Common myeloid progenitor, CD34-positive (primary cell): ENCODE data around the gene LRFN2.
A peak's percentile ranks its signal among the peaks of the same experiment; 100 is the strongest.

Experiments
- CTCF ChIA-PET: fragments of 350-600 bp; sonication (Branson Sonifier 250); formaldehyde crosslinking; loops from one replicate; lab custom pipeline; 2021; ENCODE audit warnings: antibody characterized with exemption; lab: Charles Lee
- POLR2A ChIA-PET: fragments of 350-600 bp; sonication (Branson Sonifier 250); formaldehyde crosslinking; loops from one replicate; lab custom pipeline; 2021; ENCODE audit warnings: antibody characterized with exemption; lab: Charles Lee
- DNase-seq, 3 donors: peaks; one replicate each; pipeline versions ENCODE4 v3.0.0 to v3.0.0-alpha.2; 2013
- H3K27ac ChIP-seq, 2 experiments: 1 replicate in 1 of 2; 2 replicates in 1 of 2; pipeline ENCODE4 v1.7.0; 2013; ENCODE audit warnings: inconsistent platforms in 2 of 2, low read length in 2 of 2, mild to moderate bottlenecking in 2 of 2, low read depth in 1 of 2, moderate library complexity in 1 of 2; ENCODE audit not compliant: severe bottlenecking in 2 of 2, insufficient read depth in 1 of 2, poor library complexity in 1 of 2
- H3K27me3 ChIP-seq, 5 experiments: replicated peaks in 2 of 5; 1 replicate in 3 of 5; 2 replicates in 2 of 5; pipeline versions ENCODE4 v1.6.1 to v1.7.0; 2013; ENCODE audit warnings: low read length in 4 of 5, mild to moderate bottlenecking in 2 of 5, moderate library complexity in 2 of 5, inconsistent platforms in 1 of 5; ENCODE audit not compliant: insufficient read depth in 5 of 5, control insufficient read depth in 4 of 5
- H3K36me3 ChIP-seq, 4 experiments: 1 replicate in 2 of 4; 2 replicates in 2 of 4; pipeline versions ENCODE4 v1.6.1 to v1.7.0; 2013; ENCODE audit warnings: low read length in 3 of 4, control low read depth in 1 of 4, mild to moderate bottlenecking in 1 of 4; ENCODE audit not compliant: control insufficient read depth in 4 of 4, insufficient read depth in 4 of 4
- H3K4me1 ChIP-seq, 4 experiments: 1 replicate in 3 of 4; 2 replicates in 1 of 4; pipeline versions ENCODE4 v1.6.1 to v1.7.1; 2013; ENCODE audit warnings: low read length in 3 of 4, mild to moderate bottlenecking in 3 of 4, control low read depth in 1 of 4, inconsistent platforms in 1 of 4, moderate library complexity in 1 of 4; ENCODE audit not compliant: control insufficient read depth in 4 of 4, insufficient read depth in 4 of 4; ENCODE audit errors: control extremely low read depth in 1 of 4
- H3K4me3 ChIP-seq, 7 experiments: 1 replicate in 4 of 7; 2 replicates in 3 of 7; pipeline versions ENCODE4 v1.5.1 to v1.7.0; 2013; ENCODE audit warnings: mild to moderate bottlenecking in 7 of 7, low read length in 6 of 7, moderate library complexity in 6 of 7, inconsistent platforms in 2 of 7, low read depth in 2 of 7, control low read depth in 1 of 7; ENCODE audit not compliant: insufficient read depth in 4 of 7, control insufficient read depth in 1 of 7; ENCODE audit errors: extremely low read depth in 1 of 7
- H3K9me3 ChIP-seq, 5 experiments: 1 replicate in 4 of 5; 2 replicates in 1 of 5; pipeline versions ENCODE4 v1.6.1 to v1.7.1; 2013; ENCODE audit warnings: low read length in 4 of 5, mild to moderate bottlenecking in 2 of 5, inconsistent platforms in 1 of 5, low read depth in 1 of 5, moderate library complexity in 1 of 5; ENCODE audit not compliant: control insufficient read depth in 4 of 5, insufficient read depth in 2 of 5; ENCODE audit errors: control extremely low read depth in 1 of 5
- WGBS: methylation state at CpG from one replicate; pipeline ENCODE4 v1.1.5; 2013; ENCODE audit not compliant: insufficient coverage; 5-methylcytosine and 5-hydroxymethylcytosine counted together

The LRFN2 gene

DNA sequence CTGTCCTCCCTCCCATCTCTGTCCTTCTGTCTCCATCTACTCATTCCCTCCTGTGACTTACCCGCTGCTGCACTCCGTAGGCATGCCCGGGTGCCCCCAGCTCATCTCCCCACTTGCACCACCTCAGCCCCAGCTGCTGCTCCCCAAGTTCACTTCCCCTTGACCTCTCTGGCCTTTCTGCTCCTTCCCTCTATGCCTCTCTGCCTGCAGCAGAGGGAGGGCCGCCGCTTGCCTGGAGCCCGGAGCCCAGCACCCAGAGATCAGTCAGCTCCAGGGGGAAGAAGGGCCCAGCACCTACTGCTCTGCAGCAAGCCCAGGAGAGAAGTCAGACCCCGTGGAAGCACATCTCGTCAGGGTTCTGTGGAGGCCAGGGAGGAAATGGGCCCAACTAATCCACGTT, 97.4 kb downstream of the LRFN2 start:
- POLR2A ChIA-PET, result no interaction called here
- H3K36me3 ChIP-seq, result no peaks in the 10 kb centered on the region
- peaks cover 0 to 4% (median 2%) of the 10 kb centered on the region in 5 experiments for H3K27me3 ChIP-seq
- 92% methylated on average over 5 of the region's 9 CpGs for WGBS
- no peaks in the 10 kb centered on the region for H3K9me3 ChIP-seq
- CTCF ChIA-PET, result no interaction called here
- peaks cover 0 to 2% (median 0%) of the 10 kb centered on the region in 4 experiments for H3K4me1 ChIP-seq
- DNase-seq, result no peak
- H3K27ac ChIP-seq, result no peak overlapping the region
- H3K4me3 ChIP-seq, result no peak overlapping the region

DNA sequence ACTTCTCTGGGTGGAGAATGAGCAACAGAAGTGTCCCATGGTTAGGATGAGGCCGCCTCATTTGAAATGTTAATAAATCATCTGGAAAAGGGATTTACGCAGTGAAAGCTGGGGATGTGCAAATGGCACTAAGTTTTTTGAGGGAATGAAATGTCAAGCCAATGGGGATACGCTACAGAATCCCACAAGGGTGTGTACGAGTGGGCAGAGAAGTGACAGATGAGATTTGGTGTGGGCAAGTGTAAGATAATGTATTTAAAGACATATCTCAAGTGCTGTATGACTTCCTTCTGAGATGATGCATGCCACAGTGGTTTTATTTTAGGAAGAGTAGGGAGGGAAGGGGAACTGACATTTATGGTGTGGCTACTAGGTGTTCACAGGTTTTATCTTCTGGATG, 100.6 kb downstream of the LRFN2 start:
- WGBS, result 75% methylated on average over 4 of the region's 4 CpGs
- peaks cover 0 to 4% (median 0%) of the 10 kb centered on the region in 5 experiments for H3K27me3 ChIP-seq
- H3K4me1 ChIP-seq, result peaks cover 0 to 6% (median 0%) of the 10 kb centered on the region in 4 experiments
- H3K27ac ChIP-seq, result no peak overlapping the region
- ChIA-PET POLR2A (no interaction called here), CTCF (no interaction called here)
- no peak overlapping the region for H3K4me3 ChIP-seq
- no peaks in the 10 kb centered on the region for H3K36me3 ChIP-seq
- peak in 1 of 3 donors; percentile 1 for DNase-seq
- no peaks in the 10 kb centered on the region for H3K9me3 ChIP-seq

DNA sequence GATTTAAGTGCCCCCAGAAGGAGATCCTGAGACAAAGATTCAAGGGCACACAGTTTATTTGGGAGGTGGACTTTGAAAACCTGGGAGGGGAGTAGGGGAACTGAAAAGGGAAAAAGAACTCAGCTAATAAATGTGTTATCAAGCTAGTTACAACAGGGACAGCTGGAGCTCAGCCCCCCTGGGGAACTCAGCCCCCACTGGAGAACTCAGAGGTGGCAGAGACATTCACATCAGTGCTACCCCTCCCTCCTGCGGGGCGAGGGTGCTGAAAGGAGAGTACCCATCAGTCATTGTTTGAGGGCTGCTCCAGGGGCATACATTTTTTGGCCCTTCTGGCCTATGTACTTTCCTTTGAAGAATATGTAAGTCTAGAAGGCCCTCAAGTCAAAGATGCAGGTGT, 101.4 kb downstream of the LRFN2 start:
- 100% methylated on average over 2 of the region's 2 CpGs for WGBS
- peak in 1 of 3 donors; percentile 10 for DNase-seq
- Histone ChIP-seq H3K4me3 (no peak overlapping the region), H3K4me1 (peaks cover 0 to 6% (median 0%) of the 10 kb centered on the region in 4 experiments), H3K9me3 (no peaks in the 10 kb centered on the region), H3K36me3 (no peaks in the 10 kb centered on the region), H3K27ac (no peak overlapping the region), H3K27me3 (peaks cover 0 to 4% (median 0%) of the 10 kb centered on the region in 5 experiments)
- ChIA-PET POLR2A (no interaction called here), CTCF (no interaction called here)

DNA sequence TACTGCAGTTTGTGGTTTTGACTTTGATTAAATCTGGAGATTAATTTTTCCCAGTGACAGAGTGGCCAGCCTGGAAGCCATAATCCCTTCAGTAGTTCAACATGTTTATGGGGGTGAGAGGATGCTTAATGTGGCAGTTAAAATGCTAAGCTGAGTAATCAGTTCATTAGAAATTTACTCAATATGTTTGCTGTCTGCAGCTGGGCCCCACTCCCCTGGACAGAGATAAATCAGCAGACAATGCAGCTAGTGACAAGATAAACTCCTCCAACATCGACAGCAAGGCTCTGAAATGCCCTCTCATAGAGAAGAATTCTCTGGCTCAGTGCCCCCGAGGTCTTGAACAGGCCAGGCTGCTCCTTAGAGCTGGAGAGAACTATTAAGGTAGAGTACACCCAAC, 101.9 kb downstream of the LRFN2 start:
- WGBS, result 100% methylated on average over 1 of the region's 2 CpGs
- Histone ChIP-seq H3K27ac (no peak overlapping the region), H3K4me3 (no peak overlapping the region), H3K27me3 (peaks cover 0 to 3% (median 0%) of the 10 kb centered on the region in 5 experiments), H3K36me3 (no peaks in the 10 kb centered on the region), H3K4me1 (peaks cover 0 to 6% (median 0%) of the 10 kb centered on the region in 4 experiments), H3K9me3 (no peaks in the 10 kb centered on the region)
- DNase-seq, result peak in 1 of 3 donors; percentile 0
- ChIA-PET CTCF (interaction anchor here (0.7 to 1.0 kb wide), 3 partner anchors 10 to 43 kb away, joined by 3 to 4 read pairs (median 3); no protein-coding TSS in a partner anchor), POLR2A (no interaction called here)

DNA sequence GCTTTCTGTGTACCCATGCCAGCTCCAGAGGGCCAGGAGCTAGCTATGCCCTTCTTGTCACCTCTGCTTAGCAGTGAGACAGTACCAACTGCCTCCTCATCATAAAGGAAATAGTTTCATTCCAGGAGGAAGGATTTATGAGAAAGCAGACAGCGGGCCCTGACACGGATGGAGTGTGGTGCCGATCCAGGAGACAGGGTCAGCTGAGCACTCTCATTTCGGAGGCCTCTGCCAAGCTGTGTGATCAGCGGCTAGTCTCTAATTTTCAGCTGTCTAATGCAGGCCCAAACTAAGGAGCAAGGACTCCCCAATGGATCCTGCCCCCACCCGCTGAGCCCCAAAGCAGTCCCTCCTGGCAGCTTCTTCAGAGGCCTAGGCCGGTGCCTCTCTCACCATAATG, 103.1 kb downstream of the LRFN2 start:
- DNase-seq, result no peak
- H3K36me3 ChIP-seq, result no peaks in the 10 kb centered on the region
- no peaks in the 10 kb centered on the region for H3K9me3 ChIP-seq
- CTCF ChIA-PET, result no interaction called here
- POLR2A ChIA-PET, result no interaction called here
- 94% methylated on average over 6 of the region's 7 CpGs for WGBS
- H3K4me1 ChIP-seq, result peaks cover 0 to 6% (median 0%) of the 10 kb centered on the region in 4 experiments
- no peak overlapping the region for H3K27ac ChIP-seq
- peaks cover 0 to 3% (median 2%) of the 10 kb centered on the region in 5 experiments for H3K27me3 ChIP-seq
- no peak overlapping the region for H3K4me3 ChIP-seq

DNA sequence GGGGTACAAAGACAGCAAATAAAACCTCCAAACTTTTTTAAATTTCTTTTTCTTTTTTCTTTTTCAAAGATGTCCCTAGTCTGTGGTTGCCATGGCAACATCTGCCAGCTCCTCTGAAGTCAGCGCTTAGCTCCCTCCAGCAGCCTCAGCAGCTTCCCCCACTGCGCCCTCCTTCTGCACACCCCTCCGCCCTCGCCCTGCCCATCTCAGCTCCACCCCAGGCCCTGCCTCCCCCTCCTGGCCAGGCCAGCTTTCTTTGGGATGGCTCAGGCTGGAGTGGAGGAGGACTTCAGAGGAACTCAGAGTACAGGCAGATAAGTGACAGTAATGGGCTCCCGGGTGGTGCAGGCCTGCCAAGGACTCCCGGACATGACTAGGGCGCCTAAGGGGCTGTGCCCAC, 104.6 kb downstream of the LRFN2 start:
- Histone ChIP-seq H3K4me3 (no peak overlapping the region), H3K9me3 (no peaks in the 10 kb centered on the region), H3K36me3 (no peaks in the 10 kb centered on the region), H3K4me1 (peaks cover 0 to 7% (median 0%) of the 10 kb centered on the region in 4 experiments), H3K27ac (no peak overlapping the region), H3K27me3 (peaks cover 0 to 13% (median 8%) of the 10 kb centered on the region in 5 experiments)
- peak in 1 of 3 donors; percentile 8 for DNase-seq
- POLR2A ChIA-PET, result no interaction called here
- 88% methylated on average over 5 of the region's 7 CpGs for WGBS
- CTCF ChIA-PET, result no interaction called here

DNA sequence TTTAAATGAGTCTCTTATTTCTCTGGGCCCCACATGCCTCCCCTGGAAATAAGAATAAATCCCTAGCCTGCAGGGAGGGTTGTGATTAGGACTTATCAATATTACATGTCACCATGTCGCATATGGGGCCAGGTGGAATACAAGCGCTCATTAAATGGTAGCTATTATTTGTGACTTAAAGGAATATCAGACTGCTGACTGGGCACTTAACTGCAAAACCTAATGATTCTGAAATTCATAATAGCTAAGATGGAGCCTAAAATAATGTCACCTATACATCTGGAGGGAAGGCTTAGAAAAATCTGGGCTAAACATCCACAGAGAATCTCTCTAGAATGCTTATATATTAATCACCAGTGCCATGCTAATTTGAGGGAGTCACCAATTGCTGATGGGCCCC, 106.5 kb downstream of the LRFN2 start:
- 100% methylated on average over 2 of the region's 2 CpGs for WGBS
- no peaks in the 10 kb centered on the region for H3K9me3 ChIP-seq
- ChIA-PET POLR2A (no interaction called here), CTCF (no interaction called here)
- no peak overlapping the region for H3K4me3 ChIP-seq
- peaks cover 0 to 8% (median 0%) of the 10 kb centered on the region in 4 experiments for H3K4me1 ChIP-seq
- no peaks in the 10 kb centered on the region for H3K36me3 ChIP-seq
- peaks cover 0 to 20% (median 7%) of the 10 kb centered on the region in 5 experiments for H3K27me3 ChIP-seq
- H3K27ac ChIP-seq, result no peak overlapping the region
- DNase-seq, result no peak
